CD4-positive, alpha-beta T cell (primary cell): ENCODE results near the gene CRKL. TPM values are rescaled to one million over a fixed set of nuclear protein-coding genes. Genes with fewer than 3 reads are reported as not detected.

Experiments
- ATAC-seq: fragments of 200-7000 bp; cut with Tn5 transposase; one replicate; pipeline ENCODE4 v1.10.0; 2022; ENCODE audit warnings: mild to moderate bottlenecking; ENCODE audit not compliant: poor library complexity
- CTCF ChIA-PET: fragments of 350-600 bp; sonication (Branson Sonifier 250); formaldehyde crosslinking; loops from one replicate; lab custom pipeline; 2021; ENCODE audit warnings: antibody characterized with exemption, inconsistent platforms; lab: Charles Lee
- POLR2A ChIA-PET: fragments of 350-600 bp; sonication (Branson Sonifier 250); formaldehyde crosslinking; loops from one replicate; lab custom pipeline; 2021; ENCODE audit warnings: antibody characterized with exemption, inconsistent platforms; lab: Charles Lee
- DNase-seq, 14 experiments: peaks; one replicate each; pipeline ENCODE4 v3.0.0-alpha.2; 2013 to 2020; ENCODE audit warnings: mixed read lengths in 2 of 14
- H3K27ac ChIP-seq, 2 donors: one replicate each; pipeline versions ENCODE4 v1.5.1 to v1.7.0; 2013; ENCODE audit warnings: low read length in 2 of 2, low read depth in 1 of 2, mild to moderate bottlenecking in 1 of 2
- H3K27me3 ChIP-seq, 2 experiments: 1 replicate in 1 of 2; 2 replicates in 1 of 2; pipeline versions ENCODE4 v1.6.1 to v1.7.0; 2013; ENCODE audit warnings: low read length in 2 of 2, control low read depth in 1 of 2, mild to moderate bottlenecking in 1 of 2, moderate library complexity in 1 of 2; ENCODE audit not compliant: insufficient read depth in 2 of 2, control insufficient read depth in 1 of 2
- H3K36me3 ChIP-seq: one replicate; pipeline ENCODE4 v1.6.1; 2013; ENCODE audit warnings: low read length, control low read depth; ENCODE audit not compliant: insufficient read depth
- H3K4me1 ChIP-seq: one replicate; pipeline ENCODE4 v1.6.1; 2013; ENCODE audit warnings: low read length, control low read depth; ENCODE audit not compliant: insufficient read depth
- H3K4me3 ChIP-seq: one replicate; pipeline ENCODE4 v1.5.1; 2013; ENCODE audit warnings: mild to moderate bottlenecking, low read length, moderate library complexity
- H3K9me3 ChIP-seq, 2 experiments: 1 replicate in 1 of 2; 2 replicates in 1 of 2; pipeline versions ENCODE4 v1.6.1 to v1.7.0; 2013; ENCODE audit warnings: low read length in 2 of 2, mild to moderate bottlenecking in 2 of 2, control low read depth in 1 of 2, moderate library complexity in 1 of 2; ENCODE audit not compliant: control insufficient read depth in 1 of 2, insufficient read depth in 1 of 2
- H3K27ac Mint-ChIP-seq: one replicate; pipeline ENCODE4 v1.8.0; 2020; ENCODE audit warnings: mixed read lengths
- H3K27me3 Mint-ChIP-seq: one replicate; pipeline ENCODE4 v1.8.0; 2021; ENCODE audit warnings: mixed read lengths
- H3K36me3 Mint-ChIP-seq: one replicate; pipeline ENCODE4 v1.8.0; 2021; ENCODE audit warnings: low read depth, mixed read lengths
- H3K4me1 Mint-ChIP-seq: one replicate; pipeline ENCODE4 v1.8.0; 2021; ENCODE audit warnings: low read depth, mixed read lengths
- H3K4me3 Mint-ChIP-seq: one replicate; pipeline ENCODE4 v1.8.0; 2020; ENCODE audit warnings: mild to moderate bottlenecking, mixed read lengths
- H3K9me3 Mint-ChIP-seq: one replicate; pipeline ENCODE4 v1.8.0; 2020; ENCODE audit warnings: mixed read lengths
- intact Hi-C, 2 experiments: fragments of 100-400 bp; cut with DNase I in 1 of 2; cut with micrococcal nuclease in 1 of 2; formaldehyde crosslinking; loops; one replicate each; pipeline versions ENCODE4 v1.15.1 to v1.9.0; 2023 to 2025; cut with DNase I, micrococcal nuclease
- total RNA-seq, 174 experiments: library from RNA in 2 of 174; stranded (reverse) in 2 of 174; gene quantifications; one replicate each; pipeline ENCODE4 v1.2.3 and lab custom pipeline; 2021 to 2026
- TF ChIP-seq, protein P1 (sequence below): fragments of 200-600 bp; IDR thresholded peaks from one replicate; pipeline ENCODE4 v1.8.0; 2022; ENCODE audit warnings: antibody characterized with exemption, mild to moderate bottlenecking

Gene CRKL
- total RNA-seq, 2 experiments from 2014 or later, result 41.9 to 43.5 TPM

DNA sequence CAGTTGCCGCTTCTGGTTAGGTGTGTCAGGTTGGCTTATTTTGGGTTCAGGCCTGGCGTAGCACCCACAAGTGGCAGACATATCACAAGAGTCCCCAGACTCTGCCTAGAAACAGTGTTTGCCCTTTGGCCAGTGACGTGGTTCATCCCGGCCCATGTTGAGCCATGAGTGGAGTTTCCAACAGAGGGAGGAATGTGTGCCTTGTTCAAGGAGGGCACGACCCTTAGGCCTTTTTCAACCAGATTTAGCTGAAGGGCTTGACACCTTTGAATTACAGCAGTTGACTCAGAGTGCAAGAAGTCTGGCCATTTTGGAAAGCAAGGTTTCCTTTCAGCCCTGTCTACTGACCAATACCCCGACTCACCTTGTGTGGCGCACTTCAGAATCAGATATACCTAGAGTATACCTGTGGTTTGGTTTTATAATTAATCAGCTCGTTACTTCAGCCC is 34.7 kb downstream of the CRKL start:
- peaks cover 25% of the 10 kb centered on the region for H3K4me1 ChIP-seq
- ChIA-PET POLR2A (no interaction called here), CTCF (no interaction called here)
- no peaks in the 10 kb centered on the region for H3K9me3 Mint-ChIP-seq
- H3K4me3 Mint-ChIP-seq, result no peak overlapping the region
- peaks cover 30% of the 10 kb centered on the region for H3K4me1 Mint-ChIP-seq
- peaks cover 64% of the 10 kb centered on the region for H3K36me3 Mint-ChIP-seq
- H3K4me3 ChIP-seq, result no peak overlapping the region
- H3K27ac Mint-ChIP-seq, result no peak overlapping the region
- ATAC-seq (no peak), DNase-seq (no peak)
- no peak overlapping the region for H3K27ac ChIP-seq
- H3K27me3 Mint-ChIP-seq, result peaks cover 9% of the 10 kb centered on the region
- TF ChIP-seq, protein P1, sequence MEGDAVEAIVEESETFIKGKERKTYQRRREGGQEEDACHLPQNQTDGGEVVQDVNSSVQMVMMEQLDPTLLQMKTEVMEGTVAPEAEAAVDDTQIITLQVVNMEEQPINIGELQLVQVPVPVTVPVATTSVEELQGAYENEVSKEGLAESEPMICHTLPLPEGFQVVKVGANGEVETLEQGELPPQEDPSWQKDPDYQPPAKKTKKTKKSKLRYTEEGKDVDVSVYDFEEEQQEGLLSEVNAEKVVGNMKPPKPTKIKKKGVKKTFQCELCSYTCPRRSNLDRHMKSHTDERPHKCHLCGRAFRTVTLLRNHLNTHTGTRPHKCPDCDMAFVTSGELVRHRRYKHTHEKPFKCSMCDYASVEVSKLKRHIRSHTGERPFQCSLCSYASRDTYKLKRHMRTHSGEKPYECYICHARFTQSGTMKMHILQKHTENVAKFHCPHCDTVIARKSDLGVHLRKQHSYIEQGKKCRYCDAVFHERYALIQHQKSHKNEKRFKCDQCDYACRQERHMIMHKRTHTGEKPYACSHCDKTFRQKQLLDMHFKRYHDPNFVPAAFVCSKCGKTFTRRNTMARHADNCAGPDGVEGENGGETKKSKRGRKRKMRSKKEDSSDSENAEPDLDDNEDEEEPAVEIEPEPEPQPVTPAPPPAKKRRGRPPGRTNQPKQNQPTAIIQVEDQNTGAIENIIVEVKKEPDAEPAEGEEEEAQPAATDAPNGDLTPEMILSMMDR, result no peak
- peaks cover 47% of the 10 kb centered on the region for H3K36me3 ChIP-seq
- H3K9me3 ChIP-seq, result peaks cover 0 to 3% of the 10 kb centered on the region in 2 experiments
- intact Hi-C loops, result no loop called here
- H3K27me3 ChIP-seq, result peaks cover 4 to 8% of the 10 kb centered on the region in 2 experiments

DNA sequence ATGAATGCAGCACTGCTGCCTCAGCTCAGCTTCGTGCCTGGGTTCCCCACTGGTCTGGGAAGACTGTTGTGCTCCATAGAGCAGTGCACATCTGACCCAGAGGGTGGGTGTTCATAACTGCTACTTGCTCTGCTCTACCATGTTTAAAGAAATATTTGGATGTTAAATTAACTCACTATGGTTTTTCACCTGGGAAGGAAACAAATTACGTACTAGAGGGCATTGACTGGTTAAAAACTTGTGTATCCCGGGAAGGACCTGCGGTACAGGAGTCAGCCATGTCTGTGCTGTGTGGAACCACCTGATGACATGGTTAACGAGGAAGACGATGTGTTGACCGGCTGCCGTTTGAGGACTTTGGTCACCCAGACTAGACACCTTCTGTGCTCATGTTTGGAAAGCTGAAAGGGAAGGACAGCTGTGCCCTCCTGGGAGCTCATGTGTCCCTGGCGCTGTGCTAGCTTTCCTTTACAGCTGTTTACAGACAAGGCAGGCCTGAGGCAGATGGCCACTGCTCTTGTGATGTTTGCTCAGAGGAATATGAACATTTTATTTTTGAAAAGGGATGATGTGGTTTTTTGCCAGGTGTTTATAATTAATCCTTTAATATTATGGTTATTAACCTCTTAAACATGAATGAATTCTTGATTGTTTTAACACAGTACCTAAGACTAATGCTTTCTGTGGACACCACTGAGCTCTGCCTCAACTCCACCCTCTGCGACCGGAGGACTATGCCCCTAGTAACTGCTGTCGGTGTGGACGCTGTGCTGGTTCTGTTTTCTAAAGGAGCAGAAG is 35.5 kb downstream of the CRKL start:
- H3K36me3 ChIP-seq, result peaks cover 47% of the 10 kb centered on the region
- POLR2A ChIA-PET, result no interaction called here

DNA sequence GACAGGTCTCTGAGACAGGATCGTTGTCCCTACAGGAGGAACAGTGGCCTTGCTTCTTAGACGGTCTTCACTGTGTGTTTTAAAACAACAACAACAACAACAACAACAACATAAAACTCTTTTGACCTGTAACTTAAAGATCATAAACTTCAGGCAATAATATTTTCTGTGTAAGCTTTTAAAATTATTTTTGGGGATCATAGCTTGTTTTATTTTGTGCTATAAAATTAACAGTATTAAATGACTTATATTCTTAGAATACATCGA is 36.1 kb downstream of the CRKL start:
- peaks cover 45% of the 10 kb centered on the region for H3K36me3 ChIP-seq

More for the DNA sequence above, 35.5 kb downstream of the CRKL start:
- Histone ChIP-seq H3K4me1 (peaks cover 31% of the 10 kb centered on the region), H3K27ac (no peak overlapping the region), H3K9me3 (peaks cover 0 to 3% of the 10 kb centered on the region in 2 experiments), H3K4me3 (no peak overlapping the region), H3K27me3 (peaks cover 12 to 15% of the 10 kb centered on the region in 2 experiments)
- DNase-seq (no peak), ATAC-seq (no peak)
- Mint-ChIP-seq H3K4me1 (peaks cover 28% of the 10 kb centered on the region), H3K4me3 (no peak overlapping the region), H3K9me3 (no peaks in the 10 kb centered on the region), H3K27me3 (peaks cover 12% of the 10 kb centered on the region), H3K27ac (no peak overlapping the region), H3K36me3 (peaks cover 63% of the 10 kb centered on the region)
- TF ChIP-seq, protein P1, result no peak
- intact Hi-C loops, result no loop called here
- CTCF ChIA-PET, result no interaction called here

More for the DNA sequence above, 36.1 kb downstream of the CRKL start:
- Histone ChIP-seq H3K27me3 (peaks cover 18 to 20% of the 10 kb centered on the region in 2 experiments), H3K4me3 (no peak overlapping the region), H3K9me3 (peaks cover 0 to 3% of the 10 kb centered on the region in 2 experiments), H3K4me1 (peaks cover 36% of the 10 kb centered on the region), H3K27ac (no peak overlapping the region)
- intact Hi-C loops, result no loop called here
- DNase-seq (no peak), ATAC-seq (no peak)
- no peak overlapping the region for H3K27ac Mint-ChIP-seq
- TF ChIP-seq, protein P1, result no peak
- H3K4me3 Mint-ChIP-seq, result no peak overlapping the region
- CTCF ChIA-PET, result no interaction called here
- peaks cover 17% of the 10 kb centered on the region for H3K27me3 Mint-ChIP-seq
- POLR2A ChIA-PET, result no interaction called here
- H3K9me3 Mint-ChIP-seq, result no peaks in the 10 kb centered on the region
- H3K36me3 Mint-ChIP-seq, result peaks cover 58% of the 10 kb centered on the region
- peaks cover 23% of the 10 kb centered on the region for H3K4me1 Mint-ChIP-seq
